HEK293 (cell line): ENCODE measurements around the gene LYPD6B.
A peak's percentile ranks its signal among the peaks of the same experiment; 100 is the strongest.

Source experiments
- KLF16 ChIP-seq: fragments of 450-650 bp; formaldehyde crosslinking; IDR thresholded peaks from 2 replicates; pipeline ENCODE4 v1.5.1; 2017; ENCODE audit warnings: missing biosample characterization, missing genetic modification characterization
- REPIN1 ChIP-seq: fragments of 450-650 bp; formaldehyde crosslinking; IDR thresholded peaks from 2 replicates; pipeline ENCODE4 v1.5.1; 2017; ENCODE audit warnings: missing biosample characterization, missing genetic modification characterization, low read depth
- WT1 ChIP-seq: fragments of 450-650 bp; formaldehyde crosslinking; IDR thresholded peaks from 2 replicates; pipeline ENCODE4 v1.5.1; 2016; ENCODE audit warnings: missing biosample characterization, missing genetic modification characterization
- ZEB2 ChIP-seq: fragments of 450-650 bp; formaldehyde crosslinking; IDR thresholded peaks from 2 replicates; pipeline ENCODE4 v1.5.1; 2016; ENCODE audit warnings: missing biosample characterization, missing genetic modification characterization
- ZNF114 ChIP-seq: fragments of 450-650 bp; formaldehyde crosslinking; IDR thresholded peaks from 2 replicates; pipeline ENCODE4 v1.5.0; 2017; ENCODE audit warnings: missing biosample characterization, missing genetic modification characterization
- ZNF335 ChIP-seq: fragments of 450-650 bp; formaldehyde crosslinking; conservative IDR thresholded peaks from 2 replicates; pipeline ENCODE4 v1.5.1; 2016; ENCODE audit warnings: missing biosample characterization, missing genetic modification characterization
- ZNF48 ChIP-seq: fragments of 450-650 bp; formaldehyde crosslinking; IDR thresholded peaks from 2 replicates; pipeline ENCODE4 v1.5.1; 2016; ENCODE audit warnings: missing biosample characterization, missing genetic modification characterization
- ZNF768 ChIP-seq: fragments of 450-650 bp; formaldehyde crosslinking; IDR thresholded peaks from 2 replicates; pipeline ENCODE4 v1.5.1; 2018; ENCODE audit warnings: missing biosample characterization, mild to moderate bottlenecking, missing genetic modification characterization
- TF ChIP-seq, protein P1 (sequence below): fragments of 450-650 bp; formaldehyde crosslinking; IDR thresholded peaks from 2 replicates; pipeline ENCODE4 v1.5.1; 2016; ENCODE audit warnings: missing biosample characterization, missing genetic modification characterization
- TF ChIP-seq, protein P2 (sequence below): fragments of 450-650 bp; formaldehyde crosslinking; optimal IDR thresholded peaks from 2 replicates; pipeline ENCODE3; 2016; ENCODE audit warnings: missing biosample characterization, mild to moderate bottlenecking, missing genetic modification characterization
- TF ChIP-seq, protein P3 (sequence below): fragments of 450-650 bp; formaldehyde crosslinking; conservative IDR thresholded peaks from 2 replicates; pipeline ENCODE4 v1.5.1; 2016; ENCODE audit warnings: low read depth, missing biosample characterization, missing genetic modification characterization
- TF ChIP-seq, protein P4 (sequence below): fragments of 450-650 bp; formaldehyde crosslinking; IDR thresholded peaks from 2 replicates; pipeline ENCODE4 v1.5.1; 2016; ENCODE audit warnings: missing biosample characterization, missing genetic modification characterization
- TF ChIP-seq, protein P5 (sequence below): fragments of 450-650 bp; formaldehyde crosslinking; IDR thresholded peaks from 2 replicates; pipeline ENCODE4 v1.5.1; 2016; ENCODE audit warnings: missing biosample characterization, missing genetic modification characterization, low read depth

DNA sequence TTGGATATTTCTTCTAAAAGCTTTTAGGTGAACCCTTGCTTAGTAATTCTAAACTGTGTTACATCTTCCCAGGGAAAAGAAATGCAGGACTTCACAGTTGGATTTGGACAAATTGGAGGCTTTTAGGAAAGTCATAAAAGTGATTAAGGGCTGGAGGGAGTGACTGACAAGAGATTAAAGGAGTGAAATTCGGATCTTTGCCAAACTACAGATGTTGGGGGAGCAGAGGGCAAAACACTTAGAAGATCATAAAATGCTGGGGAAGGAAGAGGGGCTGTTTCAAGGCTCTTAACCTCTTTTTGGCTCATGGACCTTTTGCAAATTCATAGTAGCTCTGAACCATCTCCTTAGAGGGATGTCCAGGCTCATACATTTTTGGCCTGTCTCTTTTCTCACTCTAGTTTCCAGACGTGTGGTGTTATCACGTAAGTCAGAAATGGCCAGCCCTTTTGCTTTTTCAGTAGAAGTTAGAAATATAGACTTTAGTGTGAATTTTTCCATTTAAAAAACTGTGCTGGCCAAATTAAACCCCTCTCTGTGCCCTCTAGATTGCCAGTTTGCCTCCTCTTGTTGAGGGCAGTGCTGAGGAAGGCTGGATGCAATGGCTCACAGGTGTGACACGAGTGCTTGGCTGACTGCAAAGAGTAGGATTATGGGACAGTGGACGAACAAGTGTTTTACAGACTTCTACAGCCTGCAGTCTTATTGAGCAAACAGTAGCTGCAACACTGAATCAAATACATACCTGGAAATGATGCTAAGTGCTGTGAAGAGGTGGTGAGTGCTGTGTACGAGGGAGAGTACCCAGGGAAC lies 109.9 kb downstream of the LYPD6B start:
- TF ChIP-seq ZNF48: no peak
- TF ChIP-seq, protein P1, sequence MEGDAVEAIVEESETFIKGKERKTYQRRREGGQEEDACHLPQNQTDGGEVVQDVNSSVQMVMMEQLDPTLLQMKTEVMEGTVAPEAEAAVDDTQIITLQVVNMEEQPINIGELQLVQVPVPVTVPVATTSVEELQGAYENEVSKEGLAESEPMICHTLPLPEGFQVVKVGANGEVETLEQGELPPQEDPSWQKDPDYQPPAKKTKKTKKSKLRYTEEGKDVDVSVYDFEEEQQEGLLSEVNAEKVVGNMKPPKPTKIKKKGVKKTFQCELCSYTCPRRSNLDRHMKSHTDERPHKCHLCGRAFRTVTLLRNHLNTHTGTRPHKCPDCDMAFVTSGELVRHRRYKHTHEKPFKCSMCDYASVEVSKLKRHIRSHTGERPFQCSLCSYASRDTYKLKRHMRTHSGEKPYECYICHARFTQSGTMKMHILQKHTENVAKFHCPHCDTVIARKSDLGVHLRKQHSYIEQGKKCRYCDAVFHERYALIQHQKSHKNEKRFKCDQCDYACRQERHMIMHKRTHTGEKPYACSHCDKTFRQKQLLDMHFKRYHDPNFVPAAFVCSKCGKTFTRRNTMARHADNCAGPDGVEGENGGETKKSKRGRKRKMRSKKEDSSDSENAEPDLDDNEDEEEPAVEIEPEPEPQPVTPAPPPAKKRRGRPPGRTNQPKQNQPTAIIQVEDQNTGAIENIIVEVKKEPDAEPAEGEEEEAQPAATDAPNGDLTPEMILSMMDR (tag by site-specific recombination): no peak
- TF ChIP-seq, protein P2, sequence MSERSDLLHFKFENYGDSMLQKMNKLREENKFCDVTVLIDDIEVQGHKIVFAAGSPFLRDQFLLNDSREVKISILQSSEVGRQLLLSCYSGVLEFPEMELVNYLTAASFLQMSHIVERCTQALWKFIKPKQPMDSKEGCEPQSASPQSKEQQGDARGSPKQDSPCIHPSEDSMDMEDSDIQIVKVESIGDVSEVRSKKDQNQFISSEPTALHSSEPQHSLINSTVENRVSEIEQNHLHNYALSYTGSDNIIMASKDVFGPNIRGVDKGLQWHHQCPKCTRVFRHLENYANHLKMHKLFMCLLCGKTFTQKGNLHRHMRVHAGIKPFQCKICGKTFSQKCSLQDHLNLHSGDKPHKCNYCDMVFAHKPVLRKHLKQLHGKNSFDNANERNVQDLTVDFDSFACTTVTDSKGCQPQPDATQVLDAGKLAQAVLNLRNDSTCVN (tag by site-specific recombination): no peak
- no peak for TF ChIP-seq ZEB2 (tag by site-specific recombination)
- TF ChIP-seq WT1 (tag by site-specific recombination): peak; percentile 88
- no peak for TF ChIP-seq ZNF114 (tag by site-specific recombination)
- TF ChIP-seq, protein P3, sequence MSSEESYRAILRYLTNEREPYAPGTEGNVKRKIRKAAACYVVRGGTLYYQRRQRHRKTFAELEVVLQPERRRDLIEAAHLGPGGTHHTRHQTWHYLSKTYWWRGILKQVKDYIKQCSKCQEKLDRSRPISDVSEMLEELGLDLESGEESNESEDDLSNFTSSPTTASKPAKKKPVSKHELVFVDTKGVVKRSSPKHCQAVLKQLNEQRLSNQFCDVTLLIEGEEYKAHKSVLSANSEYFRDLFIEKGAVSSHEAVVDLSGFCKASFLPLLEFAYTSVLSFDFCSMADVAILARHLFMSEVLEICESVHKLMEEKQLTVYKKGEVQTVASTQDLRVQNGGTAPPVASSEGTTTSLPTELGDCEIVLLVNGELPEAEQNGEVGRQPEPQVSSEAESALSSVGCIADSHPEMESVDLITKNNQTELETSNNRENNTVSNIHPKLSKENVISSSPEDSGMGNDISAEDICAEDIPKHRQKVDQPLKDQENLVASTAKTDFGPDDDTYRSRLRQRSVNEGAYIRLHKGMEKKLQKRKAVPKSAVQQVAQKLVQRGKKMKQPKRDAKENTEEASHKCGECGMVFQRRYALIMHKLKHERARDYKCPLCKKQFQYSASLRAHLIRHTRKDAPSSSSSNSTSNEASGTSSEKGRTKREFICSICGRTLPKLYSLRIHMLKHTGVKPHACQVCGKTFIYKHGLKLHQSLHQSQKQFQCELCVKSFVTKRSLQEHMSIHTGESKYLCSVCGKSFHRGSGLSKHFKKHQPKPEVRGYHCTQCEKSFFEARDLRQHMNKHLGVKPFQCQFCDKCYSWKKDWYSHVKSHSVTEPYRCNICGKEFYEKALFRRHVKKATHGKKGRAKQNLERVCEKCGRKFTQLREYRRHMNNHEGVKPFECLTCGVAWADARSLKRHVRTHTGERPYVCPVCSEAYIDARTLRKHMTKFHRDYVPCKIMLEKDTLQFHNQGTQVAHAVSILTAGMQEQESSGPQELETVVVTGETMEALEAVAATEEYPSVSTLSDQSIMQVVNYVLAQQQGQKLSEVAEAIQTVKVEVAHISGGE: no peak
- TF ChIP-seq ZNF768 (tag by site-specific recombination): no peak
- TF ChIP-seq KLF16: no peak
- TF ChIP-seq, protein P4, sequence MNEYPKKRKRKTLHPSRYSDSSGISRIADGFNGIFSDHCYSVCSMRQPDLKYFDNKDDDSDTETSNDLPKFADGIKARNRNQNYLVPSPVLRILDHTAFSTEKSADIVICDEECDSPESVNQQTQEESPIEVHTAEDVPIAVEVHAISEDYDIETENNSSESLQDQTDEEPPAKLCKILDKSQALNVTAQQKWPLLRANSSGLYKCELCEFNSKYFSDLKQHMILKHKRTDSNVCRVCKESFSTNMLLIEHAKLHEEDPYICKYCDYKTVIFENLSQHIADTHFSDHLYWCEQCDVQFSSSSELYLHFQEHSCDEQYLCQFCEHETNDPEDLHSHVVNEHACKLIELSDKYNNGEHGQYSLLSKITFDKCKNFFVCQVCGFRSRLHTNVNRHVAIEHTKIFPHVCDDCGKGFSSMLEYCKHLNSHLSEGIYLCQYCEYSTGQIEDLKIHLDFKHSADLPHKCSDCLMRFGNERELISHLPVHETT (tag by site-specific recombination): no peak
- TF ChIP-seq ZNF335 (tag by site-specific recombination): no peak
- TF ChIP-seq, protein P5, sequence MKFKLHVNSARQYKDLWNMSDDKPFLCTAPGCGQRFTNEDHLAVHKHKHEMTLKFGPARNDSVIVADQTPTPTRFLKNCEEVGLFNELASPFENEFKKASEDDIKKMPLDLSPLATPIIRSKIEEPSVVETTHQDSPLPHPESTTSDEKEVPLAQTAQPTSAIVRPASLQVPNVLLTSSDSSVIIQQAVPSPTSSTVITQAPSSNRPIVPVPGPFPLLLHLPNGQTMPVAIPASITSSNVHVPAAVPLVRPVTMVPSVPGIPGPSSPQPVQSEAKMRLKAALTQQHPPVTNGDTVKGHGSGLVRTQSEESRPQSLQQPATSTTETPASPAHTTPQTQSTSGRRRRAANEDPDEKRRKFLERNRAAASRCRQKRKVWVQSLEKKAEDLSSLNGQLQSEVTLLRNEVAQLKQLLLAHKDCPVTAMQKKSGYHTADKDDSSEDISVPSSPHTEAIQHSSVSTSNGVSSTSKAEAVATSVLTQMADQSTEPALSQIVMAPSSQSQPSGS (tag by site-specific recombination): no peak
- TF ChIP-seq REPIN1 (tag by site-specific recombination): no peak
